HepG2 (cell line): Measurements from ENCODE around the gene HES2. TPM values are rescaled to one million over a fixed set of nuclear protein-coding genes. Genes with fewer than 3 reads are reported as not detected.
"Not testable (repeated sequence)": the region's sequence is repeated elsewhere in the genome, so short reads cannot be mapped to it uniquely, and the experiment has no call there.

Experiments used
- ATAC-seq: fragments of 200-7000 bp; cut with Tn5 transposase; 3 replicates; pipeline ENCODE4 v1.9.1; 2020; ENCODE audit warnings: mild to moderate bottlenecking, moderate library complexity
- BruUV-seq: library from RNA; stranded (reverse); fragments of 400-500 nt; replicated peaks from 2 replicates; lab custom pipeline; 2021; lab: Mats Ljungman, UMichigan
- CTCF ChIA-PET: fragments of 300-600 bp; formaldehyde crosslinking; extraction: SDS; loops from one replicate; lab custom pipeline; 2021; ENCODE audit warnings: low total read pairs, inconsistent platforms, low intra/inter-chr PET ratio; lab: Yijun Ruan, JAX
- POLR2A ChIA-PET: fragments of 350-600 bp; sonication (Branson Sonifier 250); formaldehyde crosslinking; loops from one replicate; lab custom pipeline; 2020; ENCODE audit warnings: antibody characterized with exemption, inconsistent platforms; lab: Yijun Ruan, JAX
- DNase-seq: peaks from one replicate; pipeline ENCODE4 v3.0.0-alpha.2; 2015; ENCODE audit warnings: low spot score
- FAIRE-seq: peaks from 3 replicates; lab custom pipeline; 2011; peaks lifted over from hg19 to GRCh38; lab: Jason Lieb, UNC
- H2AFZ ChIP-seq: one replicate; pipeline ENCODE4 v1.6.1; 2011; ENCODE audit warnings: low read length, inconsistent platforms
- H3K27ac ChIP-seq: fragments of 300-600 bp; 3 replicates; pipeline ENCODE4 v1.8.0; 2011; ENCODE audit warnings: mixed run types, mild to moderate bottlenecking, mixed read lengths, low read length, inconsistent platforms; ENCODE audit not compliant: insufficient read depth; ENCODE audit errors: extremely low read length
- H3K27me3 ChIP-seq, 2 experiments: fragments of 200-600 bp in 1 of 2; 2 replicates in 1 of 2; 3 replicates in 1 of 2; pipeline versions ENCODE4 v1.6.0 to v1.8.0; 2011; ENCODE audit warnings: low read length in 2 of 2, mild to moderate bottlenecking in 2 of 2, moderate library complexity in 2 of 2, inconsistent platforms in 1 of 2; ENCODE audit not compliant: insufficient read depth in 2 of 2, control insufficient read depth in 1 of 2
- H3K36me3 ChIP-seq, 2 experiments: fragments of 200-600 bp in 1 of 2; replicated peaks in 1 of 2; 2 replicates in 1 of 2; 3 replicates in 1 of 2; pipeline versions ENCODE4 v1.5.1 to v1.8.0; 2011; ENCODE audit warnings: low read length in 2 of 2, inconsistent platforms in 1 of 2; ENCODE audit not compliant: insufficient read depth in 2 of 2, control insufficient read depth in 1 of 2
- H3K4me1 ChIP-seq: 2 replicates; pipeline ENCODE4 v1.5.1; 2012; ENCODE audit warnings: low read length, inconsistent platforms; ENCODE audit not compliant: insufficient read depth
- H3K4me2 ChIP-seq: 2 replicates; pipeline ENCODE4 v1.6.0; 2011; ENCODE audit warnings: low read depth, low read length, inconsistent platforms
- H3K4me3 ChIP-seq, 3 experiments: fragments of 200-600 bp in 1 of 3; sonication (generic), shearing (Covaris generic) in 1 of 3; replicated peaks in 1 of 3; 2 replicates each; pipeline ENCODE4 v1.5.1; 2011 to 2016; ENCODE audit warnings: low read length in 3 of 3, inconsistent platforms in 2 of 3, low read depth in 2 of 3, mild to moderate bottlenecking in 2 of 3, control low read depth in 1 of 3, mixed read lengths in 1 of 3; ENCODE audit not compliant: insufficient read depth in 1 of 3
- H3K79me2 ChIP-seq: one replicate; pipeline ENCODE4 v1.6.1; 2011; ENCODE audit warnings: low read length, inconsistent platforms; ENCODE audit not compliant: insufficient read depth
- H3K9ac ChIP-seq: 2 replicates; pipeline ENCODE4 v1.6.0; 2011; ENCODE audit warnings: mild to moderate bottlenecking, low read depth, low read length, inconsistent platforms; ENCODE audit not compliant: insufficient read depth
- H3K9me3 ChIP-seq: 2 replicates; pipeline ENCODE4 v1.5.1; 2012; ENCODE audit warnings: mild to moderate bottlenecking, low read length
- H4K20me1 ChIP-seq: 2 replicates; pipeline ENCODE4 v1.6.0; 2011; ENCODE audit warnings: inconsistent platforms, mild to moderate bottlenecking, low read length, moderate library complexity; ENCODE audit not compliant: insufficient read depth
- AGO2 ChIP-seq: fragments of 200-400 bp; formaldehyde crosslinking; optimal IDR thresholded peaks from 2 replicates; pipeline ENCODE3; 2017; ENCODE audit warnings: mild to moderate bottlenecking, low read depth, low read length, moderate library complexity
- NAIF1 ChIP-seq: sonication (generic); formaldehyde crosslinking; IDR thresholded peaks from 2 replicates; pipeline ENCODE4 v1.5.0; 2020; ENCODE audit warnings: mild to moderate bottlenecking, missing genetic modification reagents, borderline replicate concordance
- NR1H2 ChIP-seq: sonication (generic); formaldehyde crosslinking; IDR thresholded peaks from 2 replicates; pipeline ENCODE4 v1.8.1; 2022; ENCODE audit warnings: low read depth, missing genetic modification reagents, borderline replicate concordance
- SP4 ChIP-seq: sonication (generic); formaldehyde crosslinking; IDR thresholded peaks from 2 replicates; pipeline ENCODE4 v1.8.1; 2023; ENCODE audit warnings: mild to moderate bottlenecking, missing genetic modification reagents
- ZFP91 ChIP-seq: sonication (generic); formaldehyde crosslinking; IDR thresholded peaks from 2 replicates; pipeline ENCODE4 v1.9.0; 2022; ENCODE audit warnings: missing genetic modification reagents, mild to moderate bottlenecking, borderline replicate concordance
- ZNF34 ChIP-seq: sonication (generic); formaldehyde crosslinking; IDR thresholded peaks from 2 replicates; pipeline ENCODE4 v1.4.0; 2020; ENCODE audit warnings: mild to moderate bottlenecking, missing genetic modification reagents, borderline replicate concordance
- ZNF501 ChIP-seq: sonication (generic); formaldehyde crosslinking; IDR thresholded peaks from 2 replicates; pipeline ENCODE4 v1.5.1; 2020; ENCODE audit warnings: mild to moderate bottlenecking, moderate library complexity, missing genetic modification reagents
- ZNF546 ChIP-seq: sonication (generic); formaldehyde crosslinking; conservative IDR thresholded peaks from 2 replicates; pipeline ENCODE4 v1.8.1; 2023; ENCODE audit warnings: mild to moderate bottlenecking, missing genetic modification reagents
- ZNF770 ChIP-seq: sonication (generic); formaldehyde crosslinking; IDR thresholded peaks from 2 replicates; pipeline ENCODE4 v1.5.0; 2020; ENCODE audit warnings: mild to moderate bottlenecking, missing genetic modification reagents
- WGBS: methylation state at CpG from one replicate; pipeline ENCODE4 v1.1.6; 2017; ENCODE audit warnings: low lambda C conversion rate; 5-methylcytosine and 5-hydroxymethylcytosine counted together
- in situ Hi-C: cut with HindIII; loops from 2 replicates; pipeline ENCODE4 v1.10.0; 2017; ENCODE audit warnings: low pct_unique_long_range_greater_than_20kb; ENCODE audit not compliant: extremely low pct_ligation_motif_present
- intact Hi-C: fragments of 100-400 bp; cut with micrococcal nuclease; formaldehyde crosslinking; loops from one replicate; pipeline ENCODE4 v1.10.0; 2022; ENCODE audit not compliant: unreplicated experiment
- polyA plus RNA-seq, 8 experiments: library from polyadenylated mRNA; depleted of rRNA in 3 of 8; stranded (reverse) in 7 of 8; unstranded in 1 of 8; fragments of >200 nt; fragmentation: Illumina TruSeq in 4 of 8; extraction: Trizol in 4 of 8; gene quantifications; 2 replicates each; pipeline versions ENCODE4 v1.2.1 to v1.2.3, GENCODE V29; 2011 to 2016; ENCODE audit warnings: low read depth in 4 of 8, missing spikeins in 1 of 8, mixed read lengths in 1 of 8; ENCODE audit not compliant: insufficient read depth in 1 of 8
- total RNA-seq, 5 experiments: library from RNA; depleted of rRNA; stranded (reverse); fragments of >200 nt; fragmentation: Illumina TruSeq; extraction: Trizol; gene quantifications; 2 replicates each; pipeline ENCODE4 v1.2.3, GENCODE V29; 2016; ENCODE audit warnings: low read depth in 1 of 5

Gene HES2
- total and polyA plus RNA-seq, 2 of the 13 experiments (the other 11 are each of a cell fraction or from before 2014, with no cell fraction given), result 0.11 to 0.17 TPM

- POLR2A ChIA-PET, result interaction anchor here (0.7 to 2.5 kb wide), 10 partner anchors 9 to 154 kb away, joined by 3 to 10 read pairs (median 4); no protein-coding TSS in a partner anchor
- not testable (repeated sequence) for BruUV-seq
These were observed 30.8 kb upstream of the HES2 start for GRCh38 chr1:6450486-6450885.

More at GRCh38 chr1:6450486-6450885, 30.8 kb upstream of the HES2 start:
- H3K9me3 ChIP-seq, H2AFZ ChIP-seq, ATAC-seq, CTCF ChIA-PET, FAIRE-seq, H4K20me1 ChIP-seq: not testable (repeated sequence)
- peak overlapping the region; percentile 99 for H3K4me2 ChIP-seq
- 15% methylated on average over 10 of the region's 10 CpGs for WGBS
- peak; percentile 39; the same call in 1 of the 2 replicates for TF ChIP-seq ZFP91 (CRISPR knock-in tag)
- 0 out of 2 replicates have a peak, but pooled peaks have one; percentile 3 for TF ChIP-seq SP4
- TF ChIP-seq NAIF1 (CRISPR knock-in tag), result 0 out of 2 replicates have a peak, but pooled peaks have one; percentile 66
- TF ChIP-seq NR1H2 (CRISPR knock-in tag), result 0 out of 2 replicates have a peak, but pooled peaks have one; percentile 16
- peak; percentile 58; the same call in 1 of the 2 replicates for TF ChIP-seq ZNF501
- TF ChIP-seq ZNF546 (CRISPR knock-in tag), result 0 out of 2 replicates have a peak, but pooled peaks have one; percentile 55
- TF ChIP-seq ZNF770 (CRISPR knock-in tag), result 0 out of 2 replicates have a peak, but pooled peaks have one; percentile 6
- peak; percentile 10 for TF ChIP-seq AGO2
- TF ChIP-seq ZNF34 (CRISPR knock-in tag), result 0 out of 2 replicates have a peak, but pooled peaks have one; percentile 8
- TF ChIP-seq, all 625 proteins: peak for 9; not testable (repeated sequence) for 616
- peak overlapping the region; percentile 91 for H3K27ac ChIP-seq
- in situ Hi-C loops, intact Hi-C loops, H3K27me3 ChIP-seq, H3K36me3 ChIP-seq: not testable (repeated sequence)
- DNase-seq, result peak; percentile 20
- peak overlapping the region; percentile 63 to 78 (median 77) for H3K4me3 ChIP-seq
- peak overlapping the region; percentile 85 for H3K9ac ChIP-seq
- peaks cover 39% of the 10 kb centered on the region for H3K4me1 ChIP-seq
- H3K79me2 ChIP-seq, result peaks cover 27% of the 10 kb centered on the region
